Right lobe of liver (tissue), 6 donors: Measurements from ENCODE around the gene PCBD1. TPM values are rescaled to one million over a fixed set of nuclear protein-coding genes. Genes with fewer than 3 reads are reported as not detected.

Source experiments
- ATAC-seq, 4 donors: fragments of 200-7000 bp; cut with Tn5 transposase; one replicate each; pipeline ENCODE4 v1.9.1; 2020; ENCODE audit warnings: mild to moderate bottlenecking in 4 of 4, moderate library complexity in 4 of 4
- DNase-seq, 3 donors: peaks; one replicate each; pipeline ENCODE4 v3.0.0-alpha.2; 2020
- H3K27ac ChIP-seq, 3 donors: fragments of 200-600 bp; one replicate each; pipeline ENCODE4 v1.8.0; 2022
- H3K27me3 ChIP-seq, 2 donors: fragments of 200-600 bp; one replicate each; pipeline ENCODE4 v1.8.0; 2022
- H3K36me3 ChIP-seq, 4 donors: fragments of 200-600 bp; sonication (generic) in 1 of 4; one replicate each; pipeline versions ENCODE4 v1.5.1 to v1.8.0; 2017 to 2022; ENCODE audit warnings: control low read depth in 1 of 4
- H3K4me1 ChIP-seq, 4 donors: fragments of 200-600 bp; sonication (generic) in 1 of 4; one replicate each; pipeline versions ENCODE4 v1.5.1 to v1.8.0; 2017 to 2022; ENCODE audit warnings: control low read depth in 1 of 4
- H3K4me3 ChIP-seq, 3 donors: fragments of 200-600 bp; one replicate each; pipeline ENCODE4 v1.8.0; 2022
- H3K9me3 ChIP-seq, 4 donors: fragments of 200-600 bp; sonication (generic) in 1 of 4; one replicate each; pipeline versions ENCODE4 v1.5.1 to v1.8.0; 2017 to 2022; ENCODE audit warnings: control low read depth in 1 of 4
- POLR2A ChIP-seq: fragments of 450-650 bp; IDR thresholded peaks from one replicate; pipeline ENCODE4 v1.6.1; 2017; ENCODE audit warnings: antibody characterized with exemption, mild to moderate bottlenecking
- WGBS: methylation state at CpG from one replicate; pipeline ENCODE4 v1.1.6; 2018; ENCODE audit warnings: low coverage, low lambda C conversion rate; ENCODE audit not compliant: insufficient coverage; ENCODE audit errors: missing lambda C conversion rate; 5-methylcytosine and 5-hydroxymethylcytosine counted together
- intact Hi-C, 2 donors: fragments of 100-400 bp; cut with DNase I; formaldehyde crosslinking; loops; one replicate each; pipeline versions ENCODE4 v1.11.2 to v1.14.1; 2022
- total RNA-seq, 6 experiments: library from RNA; depleted of rRNA in 2 of 6; stranded (reverse); fragments of >200 nt in 2 of 6; fragmentation: NEBNext Ultra II Directional in 3 of 6; extraction: Animal tissue kit (Norgen Biotek cat#: 25700) in 3 of 6; gene quantifications; one replicate each; pipeline versions ENCODE4 v1.1.0 to v1.2.4, GENCODE V29; 2016 to 2023
- TF ChIP-seq, protein P1 (sequence below), 4 donors: fragments of 200-600 bp in 3 of 4; fragments of 450-650 bp in 1 of 4; IDR thresholded peaks; one replicate each; pipeline versions ENCODE4 v1.5.1 to v1.8.0; 2016 to 2022; ENCODE audit warnings: antibody characterized with exemption in 4 of 4, mild to moderate bottlenecking in 2 of 4
- donor health status: DM: no; HTN: yes; CAD: no.
- donor health status: DM: no; HTN: no; CAD: no.
- donor health status: DM: no; HTN: no; CAD: no.
- donor health status: DM: no; HTN: yes; CAD: no.
- donor health status: DM: no; HTN: yes; CAD: no.

PCBD1 gene
- total RNA-seq, 6 experiments from 2014 or later = 165 to 375 (median 230) TPM

DNA sequence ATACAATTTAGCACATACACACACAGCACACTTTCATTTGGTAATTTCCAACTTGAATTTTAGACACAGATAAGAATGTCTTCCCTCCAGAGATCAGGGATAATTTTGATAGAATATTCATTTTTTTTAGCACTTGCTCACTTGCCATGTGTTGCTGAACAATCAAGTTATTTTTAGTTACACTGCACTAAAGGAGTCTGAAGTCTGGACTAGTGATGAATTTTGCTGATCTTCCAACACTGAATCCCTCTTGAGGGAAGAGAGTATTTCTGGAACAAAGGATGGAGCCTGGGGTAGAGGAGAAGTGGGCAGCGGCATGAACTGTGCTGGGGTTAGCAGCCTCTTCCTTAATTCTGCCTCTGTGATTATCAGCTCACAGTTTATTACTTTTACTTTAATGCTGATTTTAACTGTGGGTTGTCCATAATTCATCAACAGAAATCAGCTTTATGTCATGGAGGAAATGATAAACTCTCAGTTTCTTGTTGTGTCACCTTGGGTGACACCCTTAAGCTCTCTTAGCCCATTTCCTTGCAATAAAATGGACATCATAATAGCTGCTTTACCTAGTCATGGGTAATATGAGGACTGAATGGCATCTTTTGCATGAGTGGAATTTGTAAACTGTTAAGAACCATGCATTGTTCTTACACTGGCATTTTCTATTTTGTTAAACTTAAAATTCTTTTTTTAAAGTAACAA lies 40.6 kb downstream of the PCBD1 start:
- Histone ChIP-seq H3K4me1 (peaks cover 0 to 41% (median 14%) of the 10 kb centered on the region in 4 donors), H3K36me3 (peaks cover 0 to 19% (median 0%) of the 10 kb centered on the region in 4 donors), H3K27me3 (no peaks in the 10 kb centered on the region), H3K9me3 (no peaks in the 10 kb centered on the region), H3K27ac (no peak overlapping the region), H3K4me3 (no peak overlapping the region)
- DNase-seq = no peak
- TF ChIP-seq POLR2A = no peak
- TF ChIP-seq, protein P1, sequence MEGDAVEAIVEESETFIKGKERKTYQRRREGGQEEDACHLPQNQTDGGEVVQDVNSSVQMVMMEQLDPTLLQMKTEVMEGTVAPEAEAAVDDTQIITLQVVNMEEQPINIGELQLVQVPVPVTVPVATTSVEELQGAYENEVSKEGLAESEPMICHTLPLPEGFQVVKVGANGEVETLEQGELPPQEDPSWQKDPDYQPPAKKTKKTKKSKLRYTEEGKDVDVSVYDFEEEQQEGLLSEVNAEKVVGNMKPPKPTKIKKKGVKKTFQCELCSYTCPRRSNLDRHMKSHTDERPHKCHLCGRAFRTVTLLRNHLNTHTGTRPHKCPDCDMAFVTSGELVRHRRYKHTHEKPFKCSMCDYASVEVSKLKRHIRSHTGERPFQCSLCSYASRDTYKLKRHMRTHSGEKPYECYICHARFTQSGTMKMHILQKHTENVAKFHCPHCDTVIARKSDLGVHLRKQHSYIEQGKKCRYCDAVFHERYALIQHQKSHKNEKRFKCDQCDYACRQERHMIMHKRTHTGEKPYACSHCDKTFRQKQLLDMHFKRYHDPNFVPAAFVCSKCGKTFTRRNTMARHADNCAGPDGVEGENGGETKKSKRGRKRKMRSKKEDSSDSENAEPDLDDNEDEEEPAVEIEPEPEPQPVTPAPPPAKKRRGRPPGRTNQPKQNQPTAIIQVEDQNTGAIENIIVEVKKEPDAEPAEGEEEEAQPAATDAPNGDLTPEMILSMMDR (IDR thresholded peaks at IDR 0.05) = no peak
- 88% methylated on average over 1 of the region's 1 CpG for WGBS
- intact Hi-C loops = no loop called here
- ATAC-seq = no peak

DNA sequence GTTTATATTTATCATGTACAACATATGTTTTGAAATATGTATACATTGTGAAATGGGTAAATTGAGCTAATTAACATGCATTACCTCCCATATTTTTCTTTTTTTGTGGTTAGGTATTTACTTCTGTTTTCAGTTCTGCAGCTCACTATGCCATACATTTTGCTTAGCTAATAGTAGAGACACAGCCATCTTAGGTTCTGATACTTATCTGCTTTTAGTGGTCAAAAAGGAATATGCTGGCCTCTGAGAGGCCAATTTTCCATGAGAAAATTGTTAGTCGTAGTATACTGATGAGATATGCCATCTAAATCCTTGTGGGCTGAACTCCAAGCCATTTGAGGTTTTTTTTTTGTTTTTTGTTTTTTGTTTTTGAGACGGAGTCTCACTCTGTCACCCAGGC lies 41.6 kb downstream of the PCBD1 start:
- 90% methylated on average over 2 of the region's 2 CpGs for whole genome bisulfite sequencing
- no peak for ATAC-seq
- TF ChIP-seq, protein P1 (IDR thresholded peaks at IDR 0.05) = no peak
- no peaks in the 10 kb centered on the region for H3K27me3 ChIP-seq
- no peak overlapping the region for H3K4me3 ChIP-seq
- intact Hi-C loops = no loop called here
- H3K36me3 ChIP-seq = peaks cover 0 to 19% (median 0%) of the 10 kb centered on the region in 4 donors
- DNase-seq = no peak
- peaks cover 0 to 31% (median 8%) of the 10 kb centered on the region in 4 donors for H3K4me1 ChIP-seq
- no peaks in the 10 kb centered on the region for H3K9me3 ChIP-seq
- no peak overlapping the region for H3K27ac ChIP-seq

DNA sequence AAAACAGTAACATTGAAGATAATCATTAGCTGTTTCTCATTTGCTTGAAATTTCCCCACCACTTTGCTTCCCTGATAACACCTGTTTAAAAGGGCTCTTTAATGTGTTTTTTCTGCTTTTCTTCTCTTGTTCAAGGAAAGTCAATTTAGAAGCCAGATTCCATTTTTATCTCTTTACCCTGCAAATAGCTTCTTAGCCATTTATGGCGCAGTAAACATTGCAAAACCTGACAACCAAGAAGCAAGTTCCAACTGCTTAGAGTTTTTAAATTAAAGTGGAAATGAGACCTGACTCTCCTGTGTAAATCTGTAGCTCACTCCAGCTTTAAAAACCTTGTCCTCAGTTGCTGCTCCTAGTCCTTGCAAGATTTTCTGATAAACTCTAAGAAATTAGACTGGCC lies 42.5 kb downstream of the PCBD1 start:
- no peak for DNase-seq
- Histone ChIP-seq H3K27me3 (no peaks in the 10 kb centered on the region), H3K36me3 (peaks cover 0 to 19% (median 0%) of the 10 kb centered on the region in 4 donors), H3K4me3 (no peak overlapping the region), H3K9me3 (no peaks in the 10 kb centered on the region), H3K27ac (no peak overlapping the region), H3K4me1 (peaks cover 0 to 21% (median 5%) of the 10 kb centered on the region in 4 donors)
- WGBS = 63% methylated on average over 1 of the region's 1 CpG
- intact Hi-C loops = no loop called here
- ATAC-seq = no peak
- TF ChIP-seq POLR2A = no peak
- TF ChIP-seq, protein P1 (IDR thresholded peaks at IDR 0.05) = no peak

DNA sequence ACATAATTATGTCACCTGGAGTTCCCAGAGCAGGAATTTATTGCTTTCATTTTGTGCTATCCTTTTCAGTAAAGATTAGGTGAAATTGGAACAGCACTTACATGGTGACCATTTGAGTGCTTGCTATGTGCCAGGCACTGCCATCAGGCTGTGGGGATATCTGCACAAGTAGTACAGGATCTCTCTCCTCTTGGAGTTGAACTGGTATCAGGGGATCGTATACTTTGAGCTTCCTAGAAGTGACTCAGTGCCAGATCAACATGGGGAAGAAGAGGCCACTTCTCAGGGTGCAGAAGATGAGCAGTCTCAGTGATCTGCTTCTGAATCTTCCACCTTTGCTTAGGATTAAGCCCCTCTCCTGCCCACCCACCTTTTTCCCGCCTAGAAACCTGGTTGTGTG lies 43.1 kb downstream of the PCBD1 start:
- Histone ChIP-seq H3K27ac (no peak overlapping the region), H3K9me3 (no peaks in the 10 kb centered on the region), H3K27me3 (no peaks in the 10 kb centered on the region), H3K4me1 (peaks cover 0 to 18% (median 5%) of the 10 kb centered on the region in 4 donors), H3K4me3 (no peak overlapping the region), H3K36me3 (peaks cover 0 to 19% (median 0%) of the 10 kb centered on the region in 4 donors)
- ATAC-seq (no peak), DNase-seq (no peak)
- intact Hi-C loops = no loop called here
- no peak for TF ChIP-seq POLR2A
- TF ChIP-seq, protein P1 (IDR thresholded peaks at IDR 0.05) = no peak
- 73% methylated on average over 2 of the region's 2 CpGs for WGBS
